B cell (primary cell): ENCODE data around the gene ABCA7. TPM values are rescaled to one million over a fixed set of nuclear protein-coding genes. Genes with fewer than 3 reads are reported as not detected.

ENCODE experiments used
- ATAC-seq: fragments of 200-7000 bp; cut with Tn5 transposase; one replicate; pipeline ENCODE4 v1.10.0; 2021; ENCODE audit warnings: low read depth, mild to moderate bottlenecking, moderate number of reproducible peaks, moderate library complexity
- CTCF ChIA-PET: fragments of 350-600 bp; sonication (Branson Sonifier 250); formaldehyde crosslinking; loops from one replicate; lab custom pipeline; 2021; ENCODE audit warnings: antibody characterized with exemption, inconsistent platforms; lab: Charles Lee
- POLR2A ChIA-PET: fragments of 350-600 bp; sonication (Branson Sonifier 250); formaldehyde crosslinking; loops from one replicate; lab custom pipeline; 2021; ENCODE audit warnings: antibody characterized with exemption; lab: Charles Lee
- DNase-seq: peaks from one replicate; pipeline ENCODE4 v3.0.0; 2013
- H2AFZ ChIP-seq: 2 replicates; pipeline ENCODE4 v1.6.1; 2012; ENCODE audit warnings: mild to moderate bottlenecking, low read depth, low read length; ENCODE audit not compliant: insufficient read depth, poor library complexity, severe bottlenecking
- H3K27ac ChIP-seq, 2 donors: 1 replicate in 1 of 2; 2 replicates in 1 of 2; pipeline ENCODE4 v1.5.1; 2012 to 2013; ENCODE audit warnings: low read length in 2 of 2, mild to moderate bottlenecking in 2 of 2, moderate library complexity in 1 of 2
- H3K27me3 ChIP-seq, 4 experiments: fragments of 200-600 bp in 1 of 4; sonication (generic) in 1 of 4; replicated peaks in 1 of 4; 1 replicate in 2 of 4; 2 replicates in 2 of 4; pipeline versions ENCODE4 v1.6.1 to v1.7.0; 2013 to 2016; ENCODE audit warnings: low read length in 3 of 4, mild to moderate bottlenecking in 2 of 4, mixed read lengths in 1 of 4, moderate library complexity in 1 of 4; ENCODE audit not compliant: insufficient read depth in 4 of 4, control insufficient read depth in 3 of 4; ENCODE audit errors: control extremely low read depth in 1 of 4
- H3K36me3 ChIP-seq, 2 experiments: replicated peaks in 1 of 2; 1 replicate in 1 of 2; 2 replicates in 1 of 2; pipeline versions ENCODE4 v1.6.1 to v1.7.1; 2013; ENCODE audit warnings: low read length in 1 of 2; ENCODE audit not compliant: insufficient read depth in 2 of 2, control insufficient read depth in 1 of 2; ENCODE audit errors: control extremely low read depth in 1 of 2, extremely low read depth in 1 of 2
- H3K4me1 ChIP-seq, 2 donors: fragments of 200-600 bp in 1 of 2; sonication (generic) in 1 of 2; 1 replicate in 1 of 2; 2 replicates in 1 of 2; pipeline versions ENCODE4 v1.5.1 to v1.6.1; 2013 to 2017; ENCODE audit warnings: low read length in 2 of 2; ENCODE audit not compliant: control insufficient read depth in 2 of 2, insufficient read depth in 2 of 2
- H3K4me2 ChIP-seq: replicated peaks from 2 replicates; pipeline ENCODE3; 2012; ENCODE audit warnings: mild to moderate bottlenecking, low read depth, low read length; ENCODE audit not compliant: poor library complexity, severe bottlenecking
- H3K4me3 ChIP-seq, 5 experiments: fragments of 200-600 bp in 1 of 5; sonication (generic) in 1 of 5; 1 replicate in 3 of 5; 2 replicates in 2 of 5; pipeline versions ENCODE4 v1.5.1 to v1.7.0; 2011 to 2016; ENCODE audit warnings: low read length in 4 of 5, mild to moderate bottlenecking in 4 of 5, low read depth in 2 of 5, control low read depth in 1 of 5, moderate library complexity in 1 of 5; ENCODE audit not compliant: insufficient read depth in 1 of 5; ENCODE audit errors: control extremely low read depth in 1 of 5, extremely low read depth in 1 of 5
- H3K79me2 ChIP-seq: fragments of 200-600 bp; sonication (generic); one replicate; pipeline ENCODE4 v1.6.0; 2016; ENCODE audit warnings: low read length; ENCODE audit not compliant: control insufficient read depth, insufficient read depth
- H3K9ac ChIP-seq: fragments of 200-600 bp; sonication (generic); 2 replicates; pipeline ENCODE4 v1.6.1; 2017; ENCODE audit warnings: mild to moderate bottlenecking, low read length, moderate library complexity
- H3K9me3 ChIP-seq, 3 donors: one replicate each; pipeline versions ENCODE4 v1.6.1 to v1.7.1; 2013; ENCODE audit warnings: low read length in 2 of 3; ENCODE audit not compliant: control insufficient read depth in 2 of 3, insufficient read depth in 1 of 3; ENCODE audit errors: control extremely low read depth in 1 of 3
- H4K20me1 ChIP-seq: 2 replicates; pipeline ENCODE4 v1.6.0; 2012; ENCODE audit warnings: mild to moderate bottlenecking, low read length; ENCODE audit not compliant: insufficient read depth, control insufficient read depth, poor library complexity, severe bottlenecking
- H3K27ac Mint-ChIP-seq: one replicate; pipeline ENCODE4 v1.8.0; 2021; ENCODE audit warnings: mixed read lengths
- H3K27me3 Mint-ChIP-seq: one replicate; pipeline ENCODE4 v1.8.0; 2021; ENCODE audit warnings: mixed read lengths
- H3K4me1 Mint-ChIP-seq: one replicate; pipeline ENCODE4 v1.8.0; 2021; ENCODE audit warnings: mixed read lengths
- H3K4me3 Mint-ChIP-seq: one replicate; pipeline ENCODE4 v1.8.0; 2021; ENCODE audit warnings: mixed read lengths
- H3K9me3 Mint-ChIP-seq: one replicate; pipeline ENCODE4 v1.8.0; 2022; ENCODE audit warnings: mixed read lengths; ENCODE audit not compliant: insufficient read depth
- EZH2 ChIP-seq: IDR thresholded peaks from 2 replicates; pipeline ENCODE4 v1.6.1; 2012; ENCODE audit warnings: borderline replicate concordance, low read depth, mild to moderate bottlenecking, moderate library complexity, low read length; ENCODE audit not compliant: insufficient read depth, poor library complexity, severe bottlenecking
- WGBS: methylation state at CpG from one replicate; pipeline ENCODE4 v1.1.5; 2013; ENCODE audit warnings: missing lambda C conversion rate; ENCODE audit not compliant: insufficient coverage; 5-methylcytosine and 5-hydroxymethylcytosine counted together
- intact Hi-C: fragments of 100-400 bp; cut with micrococcal nuclease; formaldehyde crosslinking; loops from one replicate; pipeline ENCODE4 v1.10.0; 2022
- polyA plus RNA-seq: library from polyadenylated mRNA; depleted of rRNA; stranded (reverse); fragments of >200 nt; gene quantifications from 2 replicates; pipeline ENCODE4 v1.2.3, GENCODE V29; 2012
- total RNA-seq, 2 donors: library from RNA; stranded (reverse); fragments of 120-200 nt in 1 of 2; gene quantifications; 1 replicate in 1 of 2; 2 replicates in 1 of 2; pipeline versions ENCODE4 v1.2.3 to v1.2.4, GENCODE V29; 2013 to 2022
- TF ChIP-seq, protein P1 (sequence below): fragments of 200-600 bp; IDR thresholded peaks from one replicate; pipeline ENCODE4 v1.8.0; 2022; ENCODE audit warnings: antibody characterized with exemption, mild to moderate bottlenecking

The ABCA7 gene
- total and polyA plus RNA-seq, 2 donors (not counting 1 experiment from before 2014, with no cell fraction given) = 192 to 281 TPM

DNA sequence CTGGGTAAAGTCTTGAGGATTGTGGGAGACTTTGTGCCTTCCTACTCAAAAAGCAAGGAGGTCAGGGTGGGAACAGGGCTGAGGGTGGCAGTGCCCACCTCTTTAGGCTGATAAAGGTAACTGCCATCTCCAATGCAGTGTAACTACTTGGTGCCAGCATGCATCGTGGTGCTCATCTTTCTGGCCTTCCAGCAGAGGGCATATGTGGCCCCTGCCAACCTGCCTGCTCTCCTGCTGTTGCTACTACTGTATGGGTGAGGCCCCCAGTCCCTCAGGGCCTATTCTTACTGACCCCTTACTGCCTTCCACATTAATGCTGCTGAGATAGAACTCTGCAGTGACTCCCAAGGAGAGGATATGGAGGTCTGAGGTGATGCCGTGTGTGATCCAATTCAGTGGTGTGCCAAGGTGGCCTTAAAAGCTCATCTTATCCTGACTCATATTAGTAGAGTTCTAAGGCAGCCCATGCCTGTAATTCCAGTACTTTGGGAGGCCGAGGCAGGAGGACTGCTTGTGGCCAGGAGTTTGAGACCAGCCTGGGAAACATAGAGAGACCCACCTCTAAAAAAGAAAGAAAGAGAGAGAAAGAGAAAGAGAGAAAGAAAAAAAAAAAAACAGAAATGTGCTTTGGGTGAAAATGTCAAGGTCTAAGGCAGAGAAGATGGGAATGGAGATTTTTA, 17.4 kb downstream of the ABCA7 start:
- ChIA-PET POLR2A (interaction anchor here (0.7 to 2.5 kb wide), 6 partner anchors 9 to 40 kb away, joined by 3 to 8 read pairs (median 6); partner anchors contain the start of gene ABCA7), CTCF (interaction anchor here (0.6 to 2.3 kb wide), 9 partner anchors 10 to 137 kb away, joined by 3 to 22 read pairs (median 4); partner anchors contain the start of gene ARHGAP45)
- Histone ChIP-seq H3K36me3 (peaks cover 6 to 70% of the 10 kb centered on the region in 2 experiments), H3K79me2 (no peaks in the 10 kb centered on the region), H3K4me1 (peaks cover 0 to 21% of the 10 kb centered on the region in 2 donors), H3K4me3 (no peak overlapping the region), H2AFZ (no peak overlapping the region), H3K4me2 (no peak overlapping the region), H3K27me3 (no peaks in the 10 kb centered on the region), H3K27ac (peak overlapping the region in 1 of 2 donors; percentile 27), H3K9me3 (peaks cover 1 to 68% (median 29%) of the 10 kb centered on the region in 3 donors), H3K9ac (no peak overlapping the region), H4K20me1 (no peaks in the 10 kb centered on the region)
- TF ChIP-seq, protein P1, sequence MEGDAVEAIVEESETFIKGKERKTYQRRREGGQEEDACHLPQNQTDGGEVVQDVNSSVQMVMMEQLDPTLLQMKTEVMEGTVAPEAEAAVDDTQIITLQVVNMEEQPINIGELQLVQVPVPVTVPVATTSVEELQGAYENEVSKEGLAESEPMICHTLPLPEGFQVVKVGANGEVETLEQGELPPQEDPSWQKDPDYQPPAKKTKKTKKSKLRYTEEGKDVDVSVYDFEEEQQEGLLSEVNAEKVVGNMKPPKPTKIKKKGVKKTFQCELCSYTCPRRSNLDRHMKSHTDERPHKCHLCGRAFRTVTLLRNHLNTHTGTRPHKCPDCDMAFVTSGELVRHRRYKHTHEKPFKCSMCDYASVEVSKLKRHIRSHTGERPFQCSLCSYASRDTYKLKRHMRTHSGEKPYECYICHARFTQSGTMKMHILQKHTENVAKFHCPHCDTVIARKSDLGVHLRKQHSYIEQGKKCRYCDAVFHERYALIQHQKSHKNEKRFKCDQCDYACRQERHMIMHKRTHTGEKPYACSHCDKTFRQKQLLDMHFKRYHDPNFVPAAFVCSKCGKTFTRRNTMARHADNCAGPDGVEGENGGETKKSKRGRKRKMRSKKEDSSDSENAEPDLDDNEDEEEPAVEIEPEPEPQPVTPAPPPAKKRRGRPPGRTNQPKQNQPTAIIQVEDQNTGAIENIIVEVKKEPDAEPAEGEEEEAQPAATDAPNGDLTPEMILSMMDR = no peak
- no peak for TF ChIP-seq EZH2
- Mint-ChIP-seq H3K4me1 (peaks cover 15% of the 10 kb centered on the region), H3K4me3 (no peak overlapping the region), H3K27ac (peak overlapping the region; percentile 84), H3K9me3 (no peaks in the 10 kb centered on the region), H3K27me3 (no peaks in the 10 kb centered on the region)
- DNase-seq (peak; percentile 73), ATAC-seq (peak; percentile 72)
- intact Hi-C loops = loop anchor here (5.0 kb wide), 1 partner anchor 135 kb away; no protein-coding TSS in a partner anchor
- 60% methylated on average over 2 of the region's 3 CpGs for WGBS

- Histone ChIP-seq H3K4me3 (no peak overlapping the region), H3K4me1 (peaks cover 0 to 21% of the 10 kb centered on the region in 2 donors), H2AFZ (no peak overlapping the region), H3K36me3 (peaks cover 6 to 71% of the 10 kb centered on the region in 2 experiments), H3K9ac (no peak overlapping the region), H3K4me2 (no peak overlapping the region), H3K79me2 (no peaks in the 10 kb centered on the region), H4K20me1 (no peaks in the 10 kb centered on the region), H3K27ac (no peak overlapping the region), H3K9me3 (peaks cover 1 to 75% (median 29%) of the 10 kb centered on the region in 3 donors), H3K27me3 (no peaks in the 10 kb centered on the region)
- no peak for TF ChIP-seq EZH2
- TF ChIP-seq, protein P1 = no peak
- no peak for DNase-seq
- intact Hi-C loops = loop anchor here (5.0 kb wide), 1 partner anchor 134 kb away; no protein-coding TSS in a partner anchor
- Mint-ChIP-seq H3K27me3 (no peaks in the 10 kb centered on the region), H3K4me1 (peaks cover 15% of the 10 kb centered on the region), H3K4me3 (no peak overlapping the region), H3K9me3 (no peaks in the 10 kb centered on the region), H3K27ac (peak overlapping the region; percentile 84)
- ATAC-seq = no peak
- 69% methylated on average over 5 of the region's 5 CpGs for WGBS
- ChIA-PET POLR2A (interaction anchor here (0.6 to 2.5 kb wide), 6 partner anchors 9 to 540 kb away, joined by 3 to 8 read pairs (median 5); partner anchors contain the start of genes ABCA7 and ARHGAP45), CTCF (interaction anchor here (0.5 to 2.3 kb wide), 12 partner anchors 9 to 202 kb away, joined by 3 to 22 read pairs (median 4); partner anchors contain the start of gene ARHGAP45)
These were observed 18.2 kb downstream of the ABCA7 start for GRCh38 chr19:1058112-1058511.
